Astrocyte (in vitro differentiated cells and primary cell): ENCODE data around the gene FAXC. TPM values are rescaled to one million over a fixed set of nuclear protein-coding genes. Genes with fewer than 3 reads are reported as not detected.

Experiments used
- DNase-seq: peaks from one replicate; pipeline ENCODE4 v3.0.0-alpha.2; 2010; ENCODE audit warnings: low read depth
- FAIRE-seq: peaks from 2 replicates; lab custom pipeline; 2011; peaks lifted over from hg19 to GRCh38; lab: Jason Lieb, UNC
- H2AFZ ChIP-seq: 2 replicates; pipeline ENCODE4 v1.6.0; 2012; ENCODE audit warnings: low read depth, low read length, inconsistent platforms
- H3K27ac ChIP-seq: 2 replicates; pipeline ENCODE4 v1.5.1; 2011; ENCODE audit warnings: low read depth, low read length, inconsistent platforms
- H3K27me3 ChIP-seq: 2 replicates; pipeline ENCODE4 v1.6.0; 2011; ENCODE audit warnings: low read length, inconsistent platforms; ENCODE audit not compliant: insufficient read depth
- H3K36me3 ChIP-seq: 2 replicates; pipeline ENCODE4 v1.5.1; 2011; ENCODE audit warnings: low read length, inconsistent platforms; ENCODE audit not compliant: insufficient read depth
- H3K4me1 ChIP-seq: 2 replicates; pipeline ENCODE4 v1.5.1; 2011; ENCODE audit warnings: low read length, inconsistent platforms; ENCODE audit not compliant: insufficient read depth
- H3K4me2 ChIP-seq: 2 replicates; pipeline ENCODE4 v1.6.0; 2012; ENCODE audit warnings: low read length, inconsistent platforms
- H3K4me3 ChIP-seq: 2 replicates; pipeline ENCODE4 v1.5.1; 2011; ENCODE audit warnings: low read depth, mild to moderate bottlenecking, low read length, inconsistent platforms; ENCODE audit not compliant: insufficient read depth
- H3K79me2 ChIP-seq: 2 replicates; pipeline ENCODE4 v1.6.0; 2012; ENCODE audit warnings: mild to moderate bottlenecking, low read length, inconsistent platforms; ENCODE audit not compliant: insufficient read depth
- H3K9ac ChIP-seq: 2 replicates; pipeline ENCODE4 v1.6.0; 2012; ENCODE audit warnings: mild to moderate bottlenecking, low read length, inconsistent platforms
- H3K9me3 ChIP-seq: 2 replicates; pipeline ENCODE4 v1.5.1; 2012; ENCODE audit warnings: low read depth, mild to moderate bottlenecking, low read length, inconsistent platforms; ENCODE audit not compliant: insufficient read depth
- H4K20me1 ChIP-seq: 2 replicates; pipeline ENCODE4 v1.6.0; 2012; ENCODE audit warnings: low read length, inconsistent platforms; ENCODE audit not compliant: insufficient read depth
- H3K27ac Mint-ChIP-seq: one replicate; pipeline ENCODE4 v1.8.0; 2021; ENCODE audit warnings: mild to moderate bottlenecking, mixed read lengths; ENCODE audit not compliant: unreplicated experiment
- H3K27me3 Mint-ChIP-seq: one replicate; pipeline ENCODE4 v1.8.0; 2021; ENCODE audit warnings: low read depth, mixed read lengths; ENCODE audit not compliant: unreplicated experiment
- H3K36me3 Mint-ChIP-seq: one replicate; pipeline ENCODE4 v1.8.0; 2021; ENCODE audit warnings: low read depth, mixed read lengths; ENCODE audit not compliant: unreplicated experiment
- H3K4me1 Mint-ChIP-seq: one replicate; pipeline ENCODE4 v1.8.0; 2021; ENCODE audit warnings: low read depth, mixed read lengths; ENCODE audit not compliant: unreplicated experiment
- H3K4me3 Mint-ChIP-seq: one replicate; pipeline ENCODE4 v1.8.0; 2021; ENCODE audit warnings: mild to moderate bottlenecking, moderate library complexity, mixed read lengths; ENCODE audit not compliant: unreplicated experiment
- H3K9me3 Mint-ChIP-seq: one replicate; pipeline ENCODE4 v1.8.0; 2021; ENCODE audit warnings: mild to moderate bottlenecking, mixed read lengths; ENCODE audit not compliant: unreplicated experiment
- CTCF ChIP-seq: IDR thresholded peaks from 2 replicates; pipeline ENCODE4 v1.5.1; 2011; ENCODE audit warnings: low read depth, mild to moderate bottlenecking, inconsistent platforms, low read length, moderate library complexity; ENCODE audit not compliant: insufficient read depth
- EZH2 ChIP-seq: IDR thresholded peaks from 2 replicates; pipeline ENCODE4 v1.6.1; 2012; ENCODE audit warnings: mild to moderate bottlenecking, low read length, inconsistent platforms; ENCODE audit not compliant: insufficient read depth
- total RNA-seq: library from RNA; stranded (reverse); gene quantifications from 2 replicates; pipeline ENCODE4 v1.2.1, GENCODE V29; 2021

Gene FAXC
- total RNA-seq, 1 donor from 2014 or later: 9.9 TPM

GRCh38 chr6:99270826-99271225 is 78.6 kb downstream of the FAXC start:
- DNase-seq: no peak
- H3K9me3 Mint-ChIP-seq: peaks cover 5% of the 10 kb centered on the region

GRCh38 chr6:99270030-99270429 is 79.4 kb downstream of the FAXC start:
- H4K20me1 ChIP-seq: no peaks in the 10 kb centered on the region

More at GRCh38 chr6:99270826-99271225, 78.6 kb downstream of the FAXC start:
- Histone ChIP-seq H3K27me3 (no peaks in the 10 kb centered on the region), H3K4me3 (no peak overlapping the region), H3K4me1 (no peaks in the 10 kb centered on the region), H3K4me2 (no peak overlapping the region), H3K36me3 (no peaks in the 10 kb centered on the region), H3K27ac (no peak overlapping the region), H3K79me2 (no peaks in the 10 kb centered on the region), H3K9ac (no peak overlapping the region), H4K20me1 (no peaks in the 10 kb centered on the region), H3K9me3 (no peaks in the 10 kb centered on the region), H2AFZ (no peak overlapping the region)
- FAIRE-seq: no peak
- Mint-ChIP-seq H3K4me1 (no peaks in the 10 kb centered on the region), H3K36me3 (no peaks in the 10 kb centered on the region), H3K27me3 (peaks cover 5% of the 10 kb centered on the region), H3K4me3 (no peak overlapping the region), H3K27ac (no peak overlapping the region)
- TF ChIP-seq CTCF (no peak), EZH2 (no peak)

More at GRCh38 chr6:99270030-99270429, 79.4 kb downstream of the FAXC start:
- Histone ChIP-seq H3K4me2 (no peak overlapping the region), H3K27ac (no peak overlapping the region), H3K79me2 (no peaks in the 10 kb centered on the region), H3K9ac (no peak overlapping the region), H3K4me1 (no peaks in the 10 kb centered on the region), H3K9me3 (no peaks in the 10 kb centered on the region), H3K27me3 (no peaks in the 10 kb centered on the region), H2AFZ (no peak overlapping the region), H3K4me3 (no peak overlapping the region), H3K36me3 (no peaks in the 10 kb centered on the region)
- Mint-ChIP-seq H3K4me1 (no peaks in the 10 kb centered on the region), H3K27me3 (peaks cover 5% of the 10 kb centered on the region), H3K36me3 (no peaks in the 10 kb centered on the region), H3K4me3 (no peak overlapping the region), H3K9me3 (peaks cover 5% of the 10 kb centered on the region), H3K27ac (no peak overlapping the region)
- FAIRE-seq: no peak
- no peak for DNase-seq
- no peak for TF ChIP-seq EZH2
- no peak for TF ChIP-seq CTCF
